ENCODE results near the gene ALOX12.

GRCh38 chr17:7056386-7056785 is 60.5 kb downstream of the ALOX12 start:
- no peak for TF ChIP-seq CTCF (IDR thresholded peaks at IDR 0.05 in 8 of 11, conservative IDR thresholded peaks at IDR 0.05 in 3 of 11)
- no peak for TF ChIP-seq POLR2AphosphoS5 (IDR thresholded peaks at IDR 0.05)
- no peak for TF ChIP-seq POLR2A (IDR thresholded peaks at IDR 0.05)

All from spleen (tissue), 7 donors.